ENCODE measurements around the gene FHDC1. TPM values are rescaled to one million over a fixed set of nuclear protein-coding genes. Genes with fewer than 3 reads are reported as not detected.

The FHDC1 gene
- total and polyA plus RNA-seq, 9 donors: 3.6 to 11.1 (median 6.9) TPM

DNA sequence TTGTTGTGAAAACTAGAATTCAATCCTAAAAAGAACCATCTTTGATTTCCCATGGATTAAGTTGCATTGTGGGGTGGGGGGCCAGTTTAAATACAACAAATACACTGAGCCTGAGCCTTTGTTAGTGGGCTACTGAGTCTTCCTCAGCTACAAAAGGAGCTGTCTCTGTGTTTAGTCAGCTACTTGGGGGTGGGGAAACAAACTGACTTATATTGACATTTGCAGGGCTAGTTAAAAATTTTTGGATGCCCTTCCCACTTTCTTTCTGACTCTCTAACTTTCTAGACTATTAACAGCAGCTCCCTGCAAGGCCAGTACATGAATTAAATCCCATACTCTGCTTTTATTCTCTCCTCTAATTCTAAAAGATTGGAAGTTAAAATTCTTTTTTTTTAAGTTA, 32.5 kb upstream of the FHDC1 start:
- Histone ChIP-seq H3K27me3 (ENCODE audit: control insufficient read depth, insufficient read depth, low read length) (no peaks in the 10 kb centered on the region), H3K9me3 (replicated peaks; ENCODE audit: control insufficient read depth, low read depth, low read length) (no peaks in the 10 kb centered on the region), H3K4me3 (ENCODE audit: low read length) (no peak overlapping the region), H3K27ac (ENCODE audit: low read length) (no peak overlapping the region), H3K4me1 (ENCODE audit: control insufficient read depth, insufficient read depth, low read length) (no peaks in the 10 kb centered on the region), H3K36me3 (ENCODE audit: control insufficient read depth, insufficient read depth, low read length) (peaks cover 3% of the 10 kb centered on the region)
- no peak for DNase-seq

DNA sequence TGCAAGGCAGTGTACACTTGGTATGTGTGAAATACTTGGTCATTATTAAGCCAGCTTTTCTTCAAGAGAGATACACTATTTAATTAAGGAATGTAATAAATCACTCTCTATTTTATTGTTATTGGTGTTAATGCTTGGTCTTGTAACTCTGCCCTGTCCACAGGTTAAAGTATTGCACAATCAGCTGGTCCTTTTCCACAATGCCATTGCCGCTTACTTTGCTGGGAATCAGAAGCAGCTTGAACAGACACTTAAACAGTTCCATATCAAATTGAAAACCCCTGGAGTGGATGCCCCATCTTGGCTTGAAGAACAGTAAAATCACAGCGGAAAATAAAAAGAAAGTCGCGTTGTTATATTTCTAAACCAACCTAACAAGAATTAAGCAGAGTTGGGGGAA, 26.2 kb upstream of the FHDC1 start:
- Histone ChIP-seq H3K4me3 (ENCODE audit: low read length) (no peak overlapping the region), H3K27me3 (ENCODE audit: control insufficient read depth, insufficient read depth, low read length) (no peaks in the 10 kb centered on the region), H3K36me3 (ENCODE audit: control insufficient read depth, insufficient read depth, low read length) (peaks cover 3% of the 10 kb centered on the region), H3K27ac (ENCODE audit: low read length) (no peak overlapping the region), H3K9me3 (replicated peaks; ENCODE audit: control insufficient read depth, low read depth, low read length) (no peaks in the 10 kb centered on the region), H3K4me1 (ENCODE audit: control insufficient read depth, insufficient read depth, low read length) (no peaks in the 10 kb centered on the region)
- WGBS (ENCODE audit: insufficient coverage): 100% methylated on average over 1 of the region's 4 CpGs
- DNase-seq: no peak

DNA sequence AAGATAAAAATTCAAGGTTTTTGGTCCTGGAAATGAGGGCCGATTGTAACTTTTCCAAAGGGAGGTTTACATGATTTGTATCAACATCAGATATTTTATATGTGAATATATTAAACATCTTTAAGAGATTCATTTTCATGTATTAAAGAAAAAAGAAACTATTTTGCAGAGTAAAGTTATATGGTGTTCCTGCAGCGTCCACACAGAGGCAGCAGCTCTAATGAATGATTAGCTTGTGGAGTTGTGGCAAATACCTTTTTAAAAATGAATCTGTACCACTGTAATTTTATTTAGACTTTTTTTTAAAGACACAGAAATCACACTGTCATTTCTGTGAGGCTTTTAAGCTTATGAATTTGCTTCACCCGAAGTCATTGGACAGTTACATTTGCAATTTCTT, 25.6 kb upstream of the FHDC1 start:
- H3K27ac ChIP-seq (ENCODE audit: low read length): no peak overlapping the region
- H3K4me1 ChIP-seq (ENCODE audit: control insufficient read depth, insufficient read depth, low read length): no peaks in the 10 kb centered on the region
- H3K36me3 ChIP-seq (ENCODE audit: control insufficient read depth, insufficient read depth, low read length): peaks cover 3% of the 10 kb centered on the region
- no peak overlapping the region for H3K4me3 ChIP-seq (ENCODE audit: low read length)
- DNase-seq: no peak
- H3K27me3 ChIP-seq (ENCODE audit: control insufficient read depth, insufficient read depth, low read length): no peaks in the 10 kb centered on the region
- WGBS (ENCODE audit: insufficient coverage): no CpG with 5 or more reads among the region's 3 CpGs
- no peaks in the 10 kb centered on the region for H3K9me3 ChIP-seq (replicated peaks; ENCODE audit: control insufficient read depth, low read depth, low read length)

DNA sequence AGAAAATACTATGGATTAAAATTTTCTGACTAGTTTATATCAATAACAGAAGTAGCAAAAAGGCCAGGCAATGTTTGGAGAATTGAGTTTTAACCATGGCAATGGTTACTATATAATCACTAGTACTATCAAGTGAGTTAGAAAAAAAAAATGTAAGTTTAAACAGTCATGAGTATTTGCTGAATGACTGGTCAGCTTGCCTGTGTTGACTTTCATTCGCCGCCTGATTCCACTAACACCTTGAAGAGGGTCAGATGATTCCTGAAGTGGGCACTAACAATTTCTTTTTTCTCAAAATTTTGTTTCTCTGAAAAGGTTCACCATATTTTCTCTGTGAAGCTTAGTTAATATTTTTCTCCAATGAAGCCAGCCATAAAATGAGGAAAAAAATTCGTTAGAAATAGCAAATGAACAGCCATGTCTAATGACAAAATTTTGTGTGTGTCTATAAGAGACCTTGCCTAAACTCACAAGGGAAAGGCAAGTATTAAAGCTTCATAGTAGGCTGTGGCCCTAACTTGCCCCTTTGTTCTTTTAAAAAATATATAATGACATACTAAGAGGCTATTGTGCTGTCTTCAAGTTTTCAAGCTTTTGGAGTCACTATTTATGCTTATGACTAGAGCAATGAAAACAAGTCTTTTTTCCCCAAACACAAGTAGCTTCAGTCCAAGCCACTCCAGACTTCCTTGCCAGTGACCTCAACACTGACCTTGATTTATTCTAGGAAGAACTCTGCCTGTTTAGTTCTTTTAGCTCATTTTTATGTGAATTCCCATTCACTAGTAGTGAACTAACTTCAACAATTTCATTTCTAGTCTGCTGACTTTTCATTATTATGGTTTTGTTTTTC, 18.4 kb upstream of the FHDC1 start:
- no CpG with 5 or more reads among the region's 3 CpGs for WGBS (ENCODE audit: insufficient coverage)
- Histone ChIP-seq H3K4me1 (ENCODE audit: control insufficient read depth, insufficient read depth, low read length) (no peaks in the 10 kb centered on the region), H3K27ac (ENCODE audit: low read length) (no peak overlapping the region), H3K9me3 (replicated peaks; ENCODE audit: control insufficient read depth, low read depth, low read length) (peaks cover 9% of the 10 kb centered on the region), H3K27me3 (ENCODE audit: control insufficient read depth, insufficient read depth, low read length) (no peaks in the 10 kb centered on the region), H3K4me3 (ENCODE audit: low read length) (no peak overlapping the region), H3K36me3 (ENCODE audit: control insufficient read depth, insufficient read depth, low read length) (no peaks in the 10 kb centered on the region)
- DNase-seq: no peak

DNA sequence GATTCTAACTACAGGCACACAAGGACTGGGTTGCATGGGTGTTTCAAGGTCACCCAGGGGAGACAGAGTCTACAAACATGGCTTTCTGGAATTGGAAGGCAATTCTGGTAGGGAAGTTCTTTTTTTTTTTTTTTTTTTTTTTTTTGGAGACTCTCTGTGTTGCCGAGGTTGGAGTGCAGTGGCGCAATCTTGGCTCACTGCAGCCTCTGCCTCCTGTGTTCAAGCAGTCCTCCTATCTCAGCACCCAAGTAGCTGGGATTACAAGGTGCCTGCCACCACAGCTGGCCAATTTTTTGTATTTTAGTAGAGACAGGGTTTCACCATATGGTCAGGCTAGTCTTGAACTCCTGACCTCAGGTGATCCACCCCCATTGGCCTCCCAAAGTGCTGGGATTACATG, 16.3 kb upstream of the FHDC1 start:
- Histone ChIP-seq H3K36me3 (ENCODE audit: control insufficient read depth, insufficient read depth, low read length) (no peaks in the 10 kb centered on the region), H3K4me3 (ENCODE audit: low read length) (no peak overlapping the region), H3K4me1 (ENCODE audit: control insufficient read depth, insufficient read depth, low read length) (no peaks in the 10 kb centered on the region), H3K27me3 (ENCODE audit: control insufficient read depth, insufficient read depth, low read length) (no peaks in the 10 kb centered on the region), H3K27ac (ENCODE audit: low read length) (no peak overlapping the region), H3K9me3 (replicated peaks; ENCODE audit: control insufficient read depth, low read depth, low read length) (peaks cover 9% of the 10 kb centered on the region)
- no CpG with 5 or more reads among the region's 2 CpGs for WGBS (ENCODE audit: insufficient coverage)
- no peak for DNase-seq

DNA sequence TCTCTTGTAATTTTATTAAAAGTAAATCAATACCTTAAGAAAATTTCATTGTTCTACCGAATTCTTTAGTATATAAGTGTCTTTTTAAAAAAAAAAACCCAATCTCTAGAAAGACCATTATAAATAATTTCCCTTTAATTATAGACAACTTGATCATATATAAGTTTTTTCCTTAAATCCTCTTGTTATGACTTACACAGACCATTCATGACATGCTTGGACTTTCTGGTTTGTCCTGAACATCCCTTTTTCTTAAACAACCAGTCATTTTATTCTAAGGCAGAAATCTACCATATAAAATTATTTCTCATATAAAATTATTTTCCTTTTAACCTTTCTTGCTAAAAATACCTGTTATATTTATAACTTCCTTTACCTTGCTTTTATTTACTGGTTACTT, 15.4 kb upstream of the FHDC1 start:
- WGBS (ENCODE audit: insufficient coverage): no CpG with 5 or more reads among the region's 1 CpG
- no peak overlapping the region for H3K27ac ChIP-seq (ENCODE audit: low read length)
- DNase-seq: no peak

DNA sequence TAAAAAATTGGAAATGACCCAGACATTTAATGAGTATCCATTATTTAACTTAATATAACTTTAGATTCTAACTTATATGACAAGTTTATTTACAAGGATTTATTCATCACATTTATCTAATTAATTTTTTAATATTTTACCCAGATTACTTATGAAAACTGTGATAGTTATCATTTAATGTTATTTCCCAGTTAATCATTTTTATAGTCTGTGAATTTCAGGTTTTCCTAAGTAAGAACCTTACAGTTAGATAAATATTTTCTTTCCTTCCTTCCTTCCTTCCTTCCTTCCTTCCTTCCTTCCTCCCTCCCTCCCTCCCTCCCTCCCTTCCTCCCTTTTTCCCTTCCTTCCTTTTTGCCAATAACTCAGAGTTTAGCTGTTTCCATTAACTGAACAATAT, 14.8 kb upstream of the FHDC1 start:
- Histone ChIP-seq H3K4me3 (ENCODE audit: low read length) (no peak overlapping the region), H3K27me3 (ENCODE audit: control insufficient read depth, insufficient read depth, low read length) (no peaks in the 10 kb centered on the region), H3K9me3 (replicated peaks; ENCODE audit: control insufficient read depth, low read depth, low read length) (peaks cover 9% of the 10 kb centered on the region), H3K27ac (ENCODE audit: low read length) (no peak overlapping the region), H3K36me3 (ENCODE audit: control insufficient read depth, insufficient read depth, low read length) (no peaks in the 10 kb centered on the region), H3K4me1 (ENCODE audit: control insufficient read depth, insufficient read depth, low read length) (no peaks in the 10 kb centered on the region)
- DNase-seq: no peak

More for the DNA sequence above, 15.4 kb upstream of the FHDC1 start:
- H3K36me3 ChIP-seq (ENCODE audit: control insufficient read depth, insufficient read depth, low read length): no peaks in the 10 kb centered on the region
- H3K4me1 ChIP-seq (ENCODE audit: control insufficient read depth, insufficient read depth, low read length): no peaks in the 10 kb centered on the region
- no peak overlapping the region for H3K4me3 ChIP-seq (ENCODE audit: low read length)
- H3K9me3 ChIP-seq (replicated peaks; ENCODE audit: control insufficient read depth, low read depth, low read length): peaks cover 9% of the 10 kb centered on the region
- no peaks in the 10 kb centered on the region for H3K27me3 ChIP-seq (ENCODE audit: control insufficient read depth, insufficient read depth, low read length)

DNA sequence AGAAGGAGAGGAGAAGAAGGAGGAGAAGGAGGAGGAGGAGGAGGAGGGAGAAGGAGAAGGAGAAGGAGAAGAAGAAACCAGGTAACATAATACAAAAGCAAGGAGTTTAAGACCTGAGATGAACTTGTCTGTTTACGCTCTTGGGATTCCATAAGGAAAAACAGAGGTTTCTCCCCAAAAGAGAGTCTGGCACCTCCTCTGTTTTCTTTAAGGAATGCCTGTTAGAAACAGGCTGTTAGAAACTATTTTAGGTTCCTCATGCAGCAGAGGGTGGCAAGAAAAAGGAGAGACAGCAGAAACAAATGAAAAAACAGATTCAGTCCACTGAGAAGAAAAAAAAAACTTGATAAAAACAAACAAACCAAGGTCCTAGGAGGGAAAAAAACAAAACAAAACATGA, 10.3 kb upstream of the FHDC1 start:
- Histone ChIP-seq H3K36me3 (ENCODE audit: control insufficient read depth, insufficient read depth, low read length) (no peaks in the 10 kb centered on the region), H3K4me1 (ENCODE audit: control insufficient read depth, insufficient read depth, low read length) (no peaks in the 10 kb centered on the region), H3K27ac (ENCODE audit: low read length) (no peak overlapping the region), H3K27me3 (ENCODE audit: control insufficient read depth, insufficient read depth, low read length) (no peaks in the 10 kb centered on the region), H3K9me3 (replicated peaks; ENCODE audit: control insufficient read depth, low read depth, low read length) (no peaks in the 10 kb centered on the region), H3K4me3 (ENCODE audit: low read length) (no peak overlapping the region)
- 83% methylated on average over 1 of the region's 1 CpG for WGBS (ENCODE audit: insufficient coverage)
- no peak for DNase-seq

DNA sequence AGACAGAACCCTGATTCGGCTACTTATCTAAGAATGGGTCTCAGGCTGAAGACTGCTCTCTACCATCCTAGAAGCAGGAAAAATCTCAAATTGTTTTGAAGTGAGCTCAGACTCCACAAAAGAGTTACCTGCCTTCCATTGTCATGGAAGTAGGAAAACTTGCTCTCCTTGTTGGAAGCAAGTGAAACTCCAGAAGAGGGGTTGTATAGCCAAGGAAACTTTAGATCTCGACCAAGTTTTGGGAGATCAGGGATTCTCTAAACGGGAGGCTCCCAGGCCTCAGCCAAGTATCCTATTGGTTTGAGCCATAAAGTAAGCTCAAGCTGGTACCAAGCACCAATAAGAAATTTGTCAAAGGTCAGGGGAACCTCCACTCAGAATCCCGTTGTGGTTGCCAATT, 9.2 kb upstream of the FHDC1 start:
- Histone ChIP-seq H3K4me1 (ENCODE audit: control insufficient read depth, insufficient read depth, low read length) (no peaks in the 10 kb centered on the region), H3K4me3 (ENCODE audit: low read length) (no peak overlapping the region)

DNA sequence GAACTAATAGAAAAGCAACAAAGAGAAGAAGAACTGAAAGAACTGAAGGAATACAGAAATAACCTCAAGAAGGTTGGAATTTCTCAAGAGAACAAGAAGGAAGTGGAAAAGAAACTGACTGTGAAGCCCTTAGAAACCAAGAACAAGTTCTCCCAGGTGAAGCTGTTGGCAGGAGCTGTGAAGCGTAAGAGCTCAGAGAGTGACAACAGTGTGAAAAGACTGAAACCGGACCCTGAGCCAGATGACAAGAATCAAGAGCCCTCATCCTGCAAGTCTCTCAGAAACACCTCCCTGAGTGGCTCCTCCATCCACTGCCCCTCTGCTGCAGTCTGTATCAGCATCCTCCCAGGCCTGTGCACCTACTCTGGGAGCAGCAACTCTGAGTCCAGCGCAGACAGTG, 8.4 kb upstream of the FHDC1 start:
- WGBS (ENCODE audit: insufficient coverage): 96% methylated on average over 3 of the region's 3 CpGs
- no peak for DNase-seq
- no peak overlapping the region for H3K27ac ChIP-seq (ENCODE audit: low read length)
- no peaks in the 10 kb centered on the region for H3K4me1 ChIP-seq (ENCODE audit: control insufficient read depth, insufficient read depth, low read length)
- H3K4me3 ChIP-seq (ENCODE audit: low read length): no peak overlapping the region
- no peaks in the 10 kb centered on the region for H3K36me3 ChIP-seq (ENCODE audit: control insufficient read depth, insufficient read depth, low read length)
- no peaks in the 10 kb centered on the region for H3K9me3 ChIP-seq (replicated peaks; ENCODE audit: control insufficient read depth, low read depth, low read length)
- H3K27me3 ChIP-seq (ENCODE audit: control insufficient read depth, insufficient read depth, low read length): no peaks in the 10 kb centered on the region

More for the DNA sequence above, 9.2 kb upstream of the FHDC1 start:
- Histone ChIP-seq H3K27me3 (ENCODE audit: control insufficient read depth, insufficient read depth, low read length) (no peaks in the 10 kb centered on the region), H3K27ac (ENCODE audit: low read length) (no peak overlapping the region), H3K36me3 (ENCODE audit: control insufficient read depth, insufficient read depth, low read length) (no peaks in the 10 kb centered on the region), H3K9me3 (replicated peaks; ENCODE audit: control insufficient read depth, low read depth, low read length) (no peaks in the 10 kb centered on the region)
- 86% methylated on average over 3 of the region's 4 CpGs for WGBS (ENCODE audit: insufficient coverage)
- DNase-seq: no peak

DNA sequence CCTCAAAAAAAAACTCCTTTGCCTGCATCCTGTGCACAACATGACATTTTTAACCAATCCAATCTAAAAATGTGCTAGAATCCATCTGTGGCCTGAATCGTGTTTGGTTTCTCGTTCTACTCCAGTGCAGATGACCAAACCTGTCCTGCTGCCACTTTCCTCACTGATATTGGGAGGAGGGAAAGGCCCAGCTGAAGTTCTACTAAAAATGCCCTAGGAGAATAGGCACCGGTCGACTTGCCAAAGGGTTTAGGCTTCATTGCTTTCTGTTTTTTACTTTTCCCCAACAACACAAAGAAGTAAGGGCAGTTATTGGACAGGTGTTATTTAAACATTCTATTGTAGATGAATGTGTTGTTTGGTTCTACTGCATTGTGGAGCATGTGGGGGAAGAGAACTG, 7.8 kb upstream of the FHDC1 start:
- no peaks in the 10 kb centered on the region for H3K27me3 ChIP-seq (ENCODE audit: control insufficient read depth, insufficient read depth, low read length)
- no peaks in the 10 kb centered on the region for H3K9me3 ChIP-seq (replicated peaks; ENCODE audit: control insufficient read depth, low read depth, low read length)
- no peak overlapping the region for H3K4me3 ChIP-seq (ENCODE audit: low read length)
- H3K4me1 ChIP-seq (ENCODE audit: control insufficient read depth, insufficient read depth, low read length): no peaks in the 10 kb centered on the region
- no peak overlapping the region for H3K27ac ChIP-seq (ENCODE audit: low read length)
- no peak for DNase-seq
- WGBS (ENCODE audit: insufficient coverage): no CpG with 5 or more reads among the region's 4 CpGs
- H3K36me3 ChIP-seq (ENCODE audit: control insufficient read depth, insufficient read depth, low read length): no peaks in the 10 kb centered on the region

Measured in muscle of leg (tissue), 11 donors.